MM.1S (cell line): ENCODE data around the gene ADGRL3.

Source experiments
- DNase-seq: peaks from one replicate; pipeline ENCODE4 v3.0.0-alpha.2; 2015
- H2AFZ ChIP-seq: fragments of 300-600 bp; sonication (generic); 2 replicates; pipeline ENCODE4 v1.6.0; 2016; ENCODE audit warnings: antibody characterized with exemption, low read length
- H3F3A ChIP-seq: fragments of 300-600 bp; sonication (generic); 2 replicates; pipeline ENCODE4 v1.6.1; 2016; ENCODE audit warnings: mild to moderate bottlenecking, antibody characterized with exemption, low read length, moderate library complexity, mixed read lengths; ENCODE audit not compliant: insufficient read depth
- H3K27ac ChIP-seq: fragments of 300-600 bp; sonication (generic); 2 replicates; pipeline ENCODE4 v1.5.1; 2016; ENCODE audit warnings: mild to moderate bottlenecking, low read length
- H3K27me3 ChIP-seq: fragments of 300-600 bp; sonication (generic); replicated peaks from 2 replicates; pipeline ENCODE4 v1.6.0; 2016; ENCODE audit warnings: low read length; ENCODE audit not compliant: insufficient read depth
- H3K36me3 ChIP-seq: fragments of 300-600 bp; sonication (generic); replicated peaks from 2 replicates; pipeline ENCODE4 v1.6.1; 2016; ENCODE audit warnings: mild to moderate bottlenecking, low read length, mixed read lengths; ENCODE audit not compliant: insufficient read depth
- H3K4me1 ChIP-seq: fragments of 300-600 bp; sonication (generic); 2 replicates; pipeline ENCODE4 v1.6.1; 2016; ENCODE audit warnings: low read length, mixed read lengths
- H3K4me2 ChIP-seq: fragments of 300-600 bp; sonication (generic); 2 replicates; pipeline ENCODE4 v1.6.0; 2016; ENCODE audit warnings: low read depth, low read length
- H3K4me3 ChIP-seq: fragments of 300-600 bp; sonication (generic); 2 replicates; pipeline ENCODE4 v1.5.1; 2016; ENCODE audit warnings: low read length, mixed read lengths
- H3K79me2 ChIP-seq: fragments of 300-600 bp; sonication (generic); 2 replicates; pipeline ENCODE4 v1.6.1; 2016; ENCODE audit warnings: mixed run types, low read length, mixed read lengths
- H3K9ac ChIP-seq: fragments of 300-600 bp; sonication (generic); 2 replicates; pipeline ENCODE4 v1.6.1; 2016; ENCODE audit warnings: low read length, mixed read lengths
- H3K9me2 ChIP-seq: fragments of 300-600 bp; sonication (generic); replicated peaks from 2 replicates; pipeline ENCODE4 v1.6.1; 2016; ENCODE audit warnings: mild to moderate bottlenecking, low read length, mixed read lengths; ENCODE audit not compliant: insufficient read depth
- H3K9me3 ChIP-seq: fragments of 300-600 bp; sonication (generic); replicated peaks from 2 replicates; pipeline ENCODE4 v1.6.1; 2016; ENCODE audit warnings: mild to moderate bottlenecking, low read length, mixed read lengths; ENCODE audit not compliant: insufficient read depth
- H4K20me1 ChIP-seq: fragments of 300-600 bp; sonication (generic); 2 replicates; pipeline ENCODE4 v1.6.1; 2016; ENCODE audit warnings: mild to moderate bottlenecking, low read length, moderate library complexity, mixed read lengths; ENCODE audit not compliant: insufficient read depth
- CTCF ChIP-seq: fragments of 300-600 bp; sonication (generic); IDR thresholded peaks from 2 replicates; pipeline ENCODE4 v1.5.1; 2016; ENCODE audit warnings: antibody characterized with exemption, low read length, mixed read lengths
- EZH2 ChIP-seq: fragments of 300-600 bp; sonication (generic); optimal IDR thresholded peaks from 2 replicates; pipeline ENCODE3; 2017; ENCODE audit warnings: low read depth, mild to moderate bottlenecking, antibody characterized with exemption, low read length, mixed read lengths
- EZH2phosphoT487 ChIP-seq: fragments of 300-600 bp; sonication (generic); IDR thresholded peaks from 2 replicates; pipeline ENCODE4 v1.6.1; 2018; ENCODE audit warnings: antibody characterized with exemption, low read length

Gene ADGRL3

DNA sequence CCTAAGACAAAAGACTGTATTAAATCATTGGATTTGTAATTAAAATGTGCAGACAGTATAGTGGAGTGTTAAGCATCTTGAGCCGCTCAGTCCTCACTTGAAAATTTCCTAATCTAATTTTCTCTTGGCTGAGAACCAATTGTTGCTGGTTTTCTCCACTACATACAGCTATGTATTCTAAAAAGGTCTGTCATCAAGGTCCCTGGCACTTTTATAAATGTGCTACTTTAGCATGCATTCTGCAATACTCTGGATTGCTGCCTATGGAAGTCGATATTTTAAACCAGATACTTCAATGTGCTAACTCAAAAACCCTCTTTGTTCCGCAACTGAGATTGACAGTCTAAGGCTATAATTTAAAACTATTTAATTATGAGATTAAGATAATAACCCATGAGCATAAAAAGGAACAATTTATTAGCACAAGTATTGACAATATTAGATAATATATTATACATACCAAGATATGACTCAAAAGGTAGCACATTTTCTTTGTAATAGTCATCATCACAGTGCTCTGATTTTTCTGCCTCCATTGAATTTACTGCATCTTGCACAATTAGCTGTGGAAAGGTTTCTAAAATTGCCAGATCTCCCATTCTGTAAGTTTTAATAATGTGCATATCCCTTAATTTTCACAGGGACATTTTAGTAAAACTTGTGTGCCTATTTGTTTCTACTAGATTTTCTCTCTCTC is 815.1 kb downstream of the ADGRL3 start:
- no peak overlapping the region for H3K27ac ChIP-seq
- H2AFZ ChIP-seq: no peak overlapping the region
- H3K27me3 ChIP-seq: no peaks in the 10 kb centered on the region
- no peaks in the 10 kb centered on the region for H3K9me2 ChIP-seq
- no peaks in the 10 kb centered on the region for H3K4me1 ChIP-seq
- H3K36me3 ChIP-seq: no peaks in the 10 kb centered on the region; the same call in 1 of the 2 replicates
- H3K4me3 ChIP-seq: no peak overlapping the region
- no peak for DNase-seq
- no peaks in the 10 kb centered on the region for H3K9me3 ChIP-seq
- TF ChIP-seq CTCF: no peak
- TF ChIP-seq EZH2phosphoT487: no peak
- no peak for TF ChIP-seq EZH2
- no peaks in the 10 kb centered on the region for H3K79me2 ChIP-seq
- no peak overlapping the region for H3K9ac ChIP-seq
- H3F3A ChIP-seq: no peaks in the 10 kb centered on the region
- no peaks in the 10 kb centered on the region for H4K20me1 ChIP-seq
- H3K4me2 ChIP-seq: no peak overlapping the region

DNA sequence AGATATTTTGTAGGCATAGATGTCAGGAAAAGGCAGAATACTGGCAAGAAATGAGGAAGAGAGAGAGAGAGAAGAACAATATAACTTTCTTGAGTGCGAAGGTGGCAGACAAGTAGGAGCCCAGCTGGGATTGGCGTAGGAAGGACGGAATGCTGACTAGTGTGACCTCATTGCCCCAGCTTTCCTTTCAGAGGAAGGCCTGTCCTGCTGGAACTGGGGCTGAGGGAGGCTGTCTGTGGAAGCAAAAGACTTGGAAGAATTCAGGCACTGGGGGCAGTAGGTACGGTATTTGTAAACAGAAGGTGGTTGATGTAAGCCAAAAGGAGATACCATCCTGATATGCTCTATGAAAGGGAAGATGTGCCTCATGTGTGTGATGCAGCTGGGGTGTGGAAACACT is 818.4 kb downstream of the ADGRL3 start:
- no peak for DNase-seq
- no peak overlapping the region for H3K4me3 ChIP-seq
- H4K20me1 ChIP-seq: no peaks in the 10 kb centered on the region
- no peaks in the 10 kb centered on the region for H3K9me2 ChIP-seq
- TF ChIP-seq EZH2: no peak
- TF ChIP-seq CTCF: no peak
- no peak for TF ChIP-seq EZH2phosphoT487
- H3K4me1 ChIP-seq: no peaks in the 10 kb centered on the region
- no peaks in the 10 kb centered on the region for H3K9me3 ChIP-seq
- no peak overlapping the region for H3K4me2 ChIP-seq
- H3F3A ChIP-seq: no peaks in the 10 kb centered on the region
- H3K27ac ChIP-seq: no peak overlapping the region
- no peaks in the 10 kb centered on the region for H3K27me3 ChIP-seq
- H3K9ac ChIP-seq: no peak overlapping the region
- H3K36me3 ChIP-seq: no peaks in the 10 kb centered on the region; the same call in 1 of the 2 replicates
- H2AFZ ChIP-seq: no peak overlapping the region
- no peaks in the 10 kb centered on the region for H3K79me2 ChIP-seq

DNA sequence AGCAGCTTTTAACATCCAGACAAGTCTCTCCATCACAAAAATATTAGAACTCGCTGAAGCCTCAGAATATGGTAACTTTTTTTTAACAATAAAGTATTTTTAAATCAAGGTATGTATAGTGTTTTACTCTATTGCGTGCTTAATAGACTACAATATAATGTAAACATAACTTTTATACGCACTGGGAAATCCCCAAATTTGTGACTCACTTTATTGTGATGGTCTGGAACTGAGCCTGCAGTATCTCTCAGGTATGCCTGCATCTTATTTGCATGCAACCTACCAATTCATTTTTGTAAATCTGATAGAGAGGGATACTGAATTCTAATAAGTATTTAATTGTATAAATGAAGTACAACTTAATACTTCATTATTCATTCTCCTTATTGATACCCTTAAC is 823.5 kb downstream of the ADGRL3 start:
- Histone ChIP-seq H3K79me2 (no peaks in the 10 kb centered on the region), H3K9me3 (no peaks in the 10 kb centered on the region), H3K4me3 (no peak overlapping the region), H3K4me2 (no peak overlapping the region), H3K9me2 (no peaks in the 10 kb centered on the region), H3K27me3 (no peaks in the 10 kb centered on the region), H3K36me3 (no peaks in the 10 kb centered on the region), H3F3A (no peaks in the 10 kb centered on the region), H3K9ac (no peak overlapping the region), H3K27ac (no peak overlapping the region), H2AFZ (no peak overlapping the region), H4K20me1 (no peaks in the 10 kb centered on the region), H3K4me1 (no peaks in the 10 kb centered on the region)
- no peak for TF ChIP-seq EZH2phosphoT487
- TF ChIP-seq CTCF: no peak
- no peak for TF ChIP-seq EZH2
- DNase-seq: no peak
